ACHN (cell line): ENCODE data around the gene LYG2.
"Not testable (repeated sequence)": the region's sequence is repeated elsewhere in the genome, so short reads cannot be mapped to it uniquely, and the experiment has no call there.

Source experiments
- DNase-seq: peaks from one replicate; pipeline ENCODE4 v3.0.0-alpha.2; 2015
- in situ Hi-C: cut with HindIII; loops from 2 replicates; pipeline ENCODE4 v1.10.0; 2017; ENCODE audit warnings: low sequenced_read_pairs, low pct_ligation_motif_present, low pct_unique_long_range_greater_than_20kb

Gene LYG2, protein sequence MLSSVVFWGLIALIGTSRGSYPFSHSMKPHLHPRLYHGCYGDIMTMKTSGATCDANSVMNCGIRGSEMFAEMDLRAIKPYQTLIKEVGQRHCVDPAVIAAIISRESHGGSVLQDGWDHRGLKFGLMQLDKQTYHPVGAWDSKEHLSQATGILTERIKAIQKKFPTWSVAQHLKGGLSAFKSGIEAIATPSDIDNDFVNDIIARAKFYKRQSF

DNA sequence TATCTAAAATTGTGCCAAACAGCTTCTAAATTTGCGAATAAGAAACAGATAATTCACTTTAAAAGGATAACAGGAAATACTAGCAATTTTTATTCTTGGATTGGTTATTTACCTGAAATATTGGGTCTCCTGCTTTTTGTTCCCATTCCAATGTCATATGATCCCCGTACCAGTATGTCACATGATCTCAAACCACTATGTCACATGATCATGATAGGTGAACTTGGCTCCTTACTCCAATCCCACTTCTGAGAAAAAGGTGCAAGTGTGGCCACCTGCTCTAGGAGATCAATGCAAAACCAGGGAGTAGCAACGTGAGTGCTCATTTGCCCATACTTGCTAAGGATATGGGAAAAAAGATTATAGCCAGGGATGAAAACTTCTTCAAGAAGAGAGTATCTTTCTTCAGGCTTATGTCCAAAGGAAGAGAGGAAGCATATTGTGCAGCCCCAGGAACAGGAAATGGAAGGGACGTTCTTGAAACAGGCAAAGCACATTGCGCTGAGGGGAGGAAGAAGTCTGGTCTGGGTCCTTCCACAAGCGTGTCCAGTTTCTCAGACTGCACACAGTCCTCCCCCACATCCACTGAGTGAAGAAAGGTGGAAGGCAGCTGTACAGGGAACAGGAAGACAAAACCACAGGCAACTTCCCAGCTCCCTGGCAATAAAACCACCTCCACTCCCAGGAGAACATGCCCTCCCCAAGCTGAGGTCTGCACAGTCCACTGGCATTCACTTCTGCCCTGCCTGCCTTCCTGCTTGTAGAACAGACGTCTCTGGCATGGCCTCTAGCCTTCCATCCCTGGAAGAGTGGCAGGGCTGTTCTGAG, at the start of gene LYG2:
LYG2 (minus strand) TSS at position 176 of the 828 bp plus-strand sequence. CDS start 1,406 bp downstream, outside the sequence.
- in situ Hi-C loops = no loop called here
- DNase-seq = no peak

DNA sequence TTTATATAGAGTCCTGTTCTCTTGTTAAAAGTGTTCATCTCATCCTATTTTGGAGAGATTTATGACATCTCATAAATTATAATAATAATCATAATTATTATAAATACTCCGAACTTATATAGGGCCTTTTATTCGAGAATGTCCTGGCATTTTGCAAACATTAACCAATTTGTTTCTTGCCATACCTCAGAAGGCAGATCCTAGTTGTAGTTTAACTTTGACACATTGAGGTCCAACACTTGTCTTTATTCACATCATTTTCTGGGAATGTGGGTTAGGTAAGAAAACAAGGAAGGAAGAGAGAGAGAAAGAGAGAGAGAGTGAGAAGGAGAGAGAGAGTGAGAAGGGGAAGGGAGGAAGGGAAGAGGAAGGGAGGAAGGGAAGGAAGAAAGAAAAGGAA, 45.6 kb upstream of the LYG2 start, which contains the start of gene LYG1:
LYG1 (minus strand) TSS at position 101 of the 400 bp plus-strand sequence. CDS start 5,527 bp downstream, outside the sequence.
- DNase-seq, in situ Hi-C loops: not testable (repeated sequence)

- no peak for DNase-seq
- in situ Hi-C loops = no loop called here
These were observed 44.1 kb upstream of the LYG2 start for GRCh38 chr2:99299580-99299979.

- no peak for DNase-seq
- in situ Hi-C loops = no loop called here
These were observed 42.5 kb upstream of the LYG2 start for GRCh38 chr2:99297994-99298393.

- in situ Hi-C loops = no loop called here
- no peak for DNase-seq
These were observed 30.1 kb upstream of the LYG2 start for GRCh38 chr2:99285526-99285925.

GRCh38 chr2:99279969-99280695, 24.7 kb upstream of the LYG2 start:
- in situ Hi-C loops = no loop called here
- DNase-seq = no peak

- peak; percentile 86 for DNase-seq
These were observed 23.4 kb upstream of the LYG2 start for GRCh38 chr2:99278793-99279291.

GRCh38 chr2:99278195-99278765, 22.8 kb upstream of the LYG2 start:
- DNase-seq, in situ Hi-C loops: not testable (repeated sequence)

More at GRCh38 chr2:99278793-99279291, 23.4 kb upstream of the LYG2 start:
- in situ Hi-C loops = no loop called here

DNA sequence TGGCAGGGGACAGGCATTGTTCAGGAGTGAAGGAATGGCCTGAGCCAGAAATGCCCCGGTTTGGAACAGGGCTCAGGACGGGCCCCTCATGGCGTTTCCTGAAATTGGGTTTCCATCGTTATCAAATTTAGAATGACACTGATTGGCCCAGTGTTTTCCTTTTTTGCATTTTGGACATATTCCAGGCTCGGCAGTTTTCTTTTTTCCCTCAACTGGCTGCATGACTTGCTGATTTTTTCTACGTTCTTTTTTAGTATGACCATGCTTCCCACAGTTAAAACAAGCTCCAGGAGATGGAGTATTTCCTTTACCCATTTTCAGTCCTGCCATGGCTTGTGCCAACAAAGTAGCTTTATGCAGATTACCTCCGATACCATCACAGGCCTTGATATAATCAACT, 20.4 kb upstream of the LYG2 start:
- in situ Hi-C loops = no loop called here
- no peak for DNase-seq

GRCh38 chr2:99261242-99261641, 5.8 kb upstream of the LYG2 start:
- in situ Hi-C loops = no loop called here
- no peak for DNase-seq

GRCh38 chr2:99260184-99260583, 4.7 kb upstream of the LYG2 start:
- DNase-seq = no peak
- in situ Hi-C loops = no loop called here

DNA sequence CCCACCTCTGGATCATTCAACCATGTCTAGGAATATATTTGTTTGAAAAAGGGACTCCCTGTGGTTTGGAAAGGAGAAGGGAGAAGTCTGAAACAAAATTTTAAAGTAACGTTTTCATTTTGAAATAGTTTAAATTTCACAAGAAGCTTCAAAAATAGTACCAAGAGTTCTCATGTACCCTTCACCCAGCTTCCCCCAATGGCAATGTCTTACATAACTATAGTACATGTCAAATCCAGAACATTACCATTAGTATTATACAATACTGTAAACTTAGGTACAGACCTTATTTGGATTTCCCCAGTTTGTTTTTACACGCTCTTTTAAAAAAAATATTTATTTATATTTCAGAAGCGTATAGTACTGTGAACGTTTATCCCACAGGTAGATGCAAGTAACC, 4.0 kb upstream of the LYG2 start:
- DNase-seq = no peak
- in situ Hi-C loops = no loop called here

DNA sequence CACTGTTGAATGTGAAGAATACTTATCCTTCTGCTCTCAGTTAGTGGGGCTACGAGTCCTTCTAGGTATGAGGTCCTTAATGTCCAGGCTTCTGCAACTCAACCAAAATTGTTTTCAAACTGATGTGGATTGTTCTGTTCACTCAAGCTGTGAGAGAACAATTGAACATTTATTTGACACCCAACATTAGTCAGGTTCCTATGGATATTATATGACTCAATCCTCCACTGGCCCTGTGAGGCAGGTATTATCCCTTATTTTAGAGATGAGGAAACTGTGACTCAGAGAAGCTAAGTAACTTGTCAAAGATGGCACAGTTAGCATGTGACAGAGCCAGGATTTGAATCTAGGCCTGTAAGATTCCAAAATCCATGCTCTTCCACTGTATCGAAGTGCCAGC, 1.2 kb upstream of the LYG2 start:
- in situ Hi-C loops = no loop called here

DNA sequence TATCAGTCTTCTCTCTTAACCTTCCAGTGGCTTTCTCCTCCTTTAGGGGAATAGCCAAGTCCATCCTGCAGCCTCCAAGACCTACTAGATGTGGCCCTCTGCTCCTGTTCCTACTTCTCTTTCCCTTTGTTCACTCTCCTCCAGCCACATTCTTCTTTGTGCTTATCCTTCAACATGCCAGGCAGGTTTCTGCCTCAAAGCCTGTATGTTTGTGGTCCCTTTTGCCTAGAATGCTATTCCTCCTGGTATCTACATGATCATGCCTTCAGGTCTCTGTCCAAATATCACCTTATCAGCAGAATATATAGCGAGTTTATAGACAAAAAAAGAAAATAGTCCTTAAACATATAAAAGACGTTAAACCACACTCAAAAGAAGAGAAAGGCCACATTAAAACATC, 5.5 kb downstream of the LYG2 start:
- in situ Hi-C loops = no loop called here
- DNase-seq = no peak

More for the DNA sequence above, 1.2 kb upstream of the LYG2 start:
- no peak for DNase-seq

DNA sequence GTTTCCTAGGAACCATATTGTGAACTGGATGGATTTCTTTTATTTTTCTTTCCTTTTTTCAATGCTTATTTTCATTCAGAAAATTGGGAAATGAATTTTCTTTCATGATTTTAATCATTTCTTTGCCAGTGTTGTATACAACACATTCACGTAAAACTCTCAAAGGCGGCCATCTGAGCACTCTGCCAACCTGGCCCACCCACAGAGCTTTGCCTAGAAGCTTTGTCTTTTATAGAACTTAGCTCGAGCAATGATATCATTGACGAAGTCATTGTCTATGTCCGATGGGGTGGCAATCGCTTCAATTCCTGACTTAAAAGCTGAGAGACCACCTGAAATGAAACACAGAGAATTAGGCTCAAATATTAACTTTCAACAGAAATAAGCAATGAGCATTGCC, 13.3 kb downstream of the LYG2 start:
- in situ Hi-C loops = no loop called here
- DNase-seq = no peak

GRCh38 chr2:99240431-99240830, 15.0 kb downstream of the LYG2 start:
- in situ Hi-C loops = no loop called here
- DNase-seq = no peak

DNA sequence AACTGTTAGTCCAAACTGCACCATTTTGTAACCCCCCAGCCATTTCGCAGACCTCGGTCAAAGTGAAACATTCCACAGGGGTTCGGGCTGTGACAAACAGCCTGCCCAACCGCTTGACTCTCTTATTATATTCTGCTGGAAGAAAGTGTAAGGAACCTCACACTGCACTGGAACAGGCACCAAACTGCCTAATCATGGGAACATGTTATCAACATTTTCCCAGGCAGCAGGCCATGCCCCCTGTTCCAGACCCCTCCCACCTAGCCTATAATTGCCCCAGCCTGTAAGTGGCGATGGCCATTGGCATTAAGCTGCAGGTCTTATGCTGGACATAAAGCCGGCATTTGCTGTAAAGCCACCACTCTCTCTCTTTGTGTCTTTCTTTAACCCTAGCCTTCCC, 16.9 kb downstream of the LYG2 start:
- in situ Hi-C loops = no loop called here
- no peak for DNase-seq

GRCh38 chr2:99233177-99233576, 22.3 kb downstream of the LYG2 start:
- in situ Hi-C loops, DNase-seq: not testable (repeated sequence)
